ENCODE measurements around the gene PIN1.

- TF ChIP-seq CTCF (IDR thresholded peaks at IDR 0.05), result no peak
- TF ChIP-seq POLR2A (IDR thresholded peaks at IDR 0.05), result no peak
These were observed 30.8 kb downstream of the PIN1 start for GRCh38 chr19:9865732-9866501.
